H1 (cell line): ENCODE results near the gene LUZP1. TPM values are rescaled to one million over a fixed set of nuclear protein-coding genes. Genes with fewer than 3 reads are reported as not detected.

ENCODE experiments used
- CTCF ChIA-PET: fragments of 300-600 bp; sonication (Branson Sonifier 250); formaldehyde crosslinking; loops from one replicate; lab custom pipeline; 2021; ENCODE audit not compliant: partially characterized antibody; lab: Charles Lee
- POLR2A ChIA-PET: fragments of 300-600 bp; sonication (Branson Sonifier 250); formaldehyde crosslinking; loops from one replicate; lab custom pipeline; 2021; ENCODE audit warnings: inconsistent platforms; ENCODE audit not compliant: partially characterized antibody; lab: Charles Lee
- DNase-seq, 2 experiments: peaks; one replicate each; pipeline versions ENCODE4 v3.0.0 to v3.0.0-alpha.2; 2010 to 2022; ENCODE audit warnings: low spot score in 2 of 2, low read depth in 1 of 2, mixed read lengths in 1 of 2
- FAIRE-seq: peaks from 2 replicates; lab custom pipeline; 2011; peaks lifted over from hg19 to GRCh38; lab: Jason Lieb, UNC
- H2AFZ ChIP-seq: 2 replicates; pipeline ENCODE4 v1.8.1; 2012; ENCODE audit warnings: low read length, inconsistent platforms
- H2AK5ac ChIP-seq: 2 replicates; pipeline ENCODE4 v1.6.1; 2013; ENCODE audit warnings: low read depth, low read length
- H2BK120ac ChIP-seq: replicated peaks from 2 replicates; pipeline ENCODE3; 2013; ENCODE audit warnings: low read depth, low read length, inconsistent platforms
- H2BK12ac ChIP-seq: 2 replicates; pipeline ENCODE4 v1.6.1; 2013; ENCODE audit warnings: low read depth, low read length
- H2BK15ac ChIP-seq: 2 replicates; pipeline ENCODE4 v1.6.1; 2013; ENCODE audit warnings: low read length
- H2BK20ac ChIP-seq: 2 replicates; pipeline ENCODE4 v1.6.1; 2013; ENCODE audit warnings: low read length
- H2BK5ac ChIP-seq: 2 replicates; pipeline ENCODE4 v1.6.1; 2013; ENCODE audit warnings: low read depth, low read length
- H3K14ac ChIP-seq: 2 replicates; pipeline ENCODE4 v1.6.1; 2013; ENCODE audit warnings: inconsistent platforms; ENCODE audit not compliant: insufficient read length
- H3K18ac ChIP-seq: 2 replicates; pipeline ENCODE4 v1.6.1; 2013; ENCODE audit warnings: low read length; ENCODE audit errors: extremely low read depth
- H3K23ac ChIP-seq: 2 replicates; pipeline ENCODE4 v1.6.1; 2013; ENCODE audit warnings: inconsistent platforms; ENCODE audit not compliant: insufficient read length
- H3K23me2 ChIP-seq: 2 replicates; pipeline ENCODE4 v1.6.1; 2013; ENCODE audit warnings: low read depth, low read length
- H3K27ac ChIP-seq: 2 replicates; pipeline ENCODE4 v1.6.1; 2011; ENCODE audit warnings: low read depth, low read length, inconsistent platforms
- H3K27me3 ChIP-seq, 4 experiments: replicated peaks in 1 of 4; 1 replicate in 1 of 4; 2 replicates in 3 of 4; pipeline versions ENCODE4 v1.6.1 to v1.8.1; 2011 to 2013; ENCODE audit warnings: low read length in 3 of 4, mild to moderate bottlenecking in 3 of 4, inconsistent platforms in 2 of 4, mixed read lengths in 2 of 4, moderate library complexity in 1 of 4; ENCODE audit not compliant: control insufficient read depth in 3 of 4, insufficient read depth in 3 of 4; ENCODE audit errors: extremely low read depth in 1 of 4
- H3K36me3 ChIP-seq, 4 experiments: 2 replicates each; pipeline versions ENCODE4 v1.6.1 to v1.8.1; 2011 to 2013; ENCODE audit warnings: mild to moderate bottlenecking in 4 of 4, low read length in 3 of 4, moderate library complexity in 2 of 4, control low read depth in 1 of 4, inconsistent platforms in 1 of 4; ENCODE audit not compliant: insufficient read depth in 4 of 4, control insufficient read depth in 2 of 4
- H3K4ac ChIP-seq: replicated peaks from 2 replicates; pipeline ENCODE3; 2013; ENCODE audit warnings: low read length, low read depth, mixed read lengths, inconsistent platforms; ENCODE audit not compliant: insufficient read length
- H3K4me1 ChIP-seq, 4 experiments: replicated peaks in 1 of 4; 1 replicate in 1 of 4; 2 replicates in 3 of 4; pipeline versions ENCODE4 v1.6.1 to v1.8.1; 2011 to 2013; ENCODE audit warnings: low read length in 3 of 4, inconsistent platforms in 2 of 4, mixed read lengths in 1 of 4; ENCODE audit not compliant: insufficient read depth in 4 of 4, control insufficient read depth in 3 of 4
- H3K4me2 ChIP-seq, 2 experiments: 2 replicates each; pipeline versions ENCODE4 v1.6.1 to v1.8.1; 2011 to 2013; ENCODE audit warnings: low read depth in 2 of 2, low read length in 2 of 2, control low read depth in 1 of 2, inconsistent platforms in 1 of 2, mild to moderate bottlenecking in 1 of 2; ENCODE audit not compliant: insufficient read depth in 1 of 2
- H3K4me3 ChIP-seq, 4 experiments: fragments of 200-600, 300-600 bp in 1 of 4; sonication (generic), shearing (Covaris generic), sonication (Bioruptor Twin) in 1 of 4; 2 replicates each; pipeline versions ENCODE4 v1.5.1 to v1.8.1; 2011 to 2016; ENCODE audit warnings: low read length in 4 of 4, low read depth in 3 of 4, control low read depth in 2 of 4, inconsistent platforms in 2 of 4, mild to moderate bottlenecking in 2 of 4, mixed read lengths in 1 of 4, moderate library complexity in 1 of 4; ENCODE audit not compliant: insufficient read depth in 2 of 4; ENCODE audit errors: extremely low read depth in 1 of 4
- H3K56ac ChIP-seq: replicated peaks from 2 replicates; pipeline ENCODE3; 2013; ENCODE audit warnings: low read depth, mild to moderate bottlenecking, mixed read lengths, low read length, inconsistent platforms; ENCODE audit not compliant: insufficient read length
- H3K79me1 ChIP-seq: 2 replicates; pipeline ENCODE4 v1.6.1; 2013; ENCODE audit warnings: low read depth, low read length, control low read depth
- H3K79me2 ChIP-seq, 2 experiments: 2 replicates each; pipeline versions ENCODE4 v1.6.1 to v1.8.1; 2012 to 2013; ENCODE audit warnings: low read length in 2 of 2, mild to moderate bottlenecking in 2 of 2, inconsistent platforms in 1 of 2; ENCODE audit not compliant: insufficient read depth in 2 of 2, control insufficient read depth in 1 of 2
- H3K9ac ChIP-seq, 4 experiments: replicated peaks in 1 of 4; 1 replicate in 1 of 4; 2 replicates in 3 of 4; pipeline versions ENCODE4 v1.6.1 to v1.8.1; 2011 to 2013; ENCODE audit warnings: low read depth in 3 of 4, low read length in 3 of 4, control low read depth in 2 of 4, mild to moderate bottlenecking in 2 of 4, moderate library complexity in 2 of 4, inconsistent platforms in 1 of 4; ENCODE audit errors: extremely low read depth in 1 of 4
- H3K9me3 ChIP-seq, 2 experiments: 2 replicates each; pipeline versions ENCODE4 v1.6.1 to v1.8.1; 2012 to 2013; ENCODE audit warnings: mild to moderate bottlenecking in 2 of 2, moderate library complexity in 2 of 2, control low read depth in 1 of 2, inconsistent platforms in 1 of 2, low read depth in 1 of 2, low read length in 1 of 2, mixed read lengths in 1 of 2; ENCODE audit not compliant: insufficient read depth in 2 of 2
- H4K20me1 ChIP-seq, 2 experiments: replicated peaks in 1 of 2; 2 replicates each; pipeline versions ENCODE3 to v1.8.1; 2011 to 2013; ENCODE audit warnings: inconsistent platforms in 2 of 2, low read length in 2 of 2, mild to moderate bottlenecking in 1 of 2; ENCODE audit not compliant: insufficient read depth in 2 of 2, control insufficient read depth in 1 of 2
- H4K5ac ChIP-seq: 2 replicates; pipeline ENCODE4 v1.6.1; 2013; ENCODE audit warnings: low read length, low read depth, mixed read lengths, inconsistent platforms; ENCODE audit not compliant: insufficient read length
- H4K8ac ChIP-seq: 2 replicates; pipeline ENCODE4 v1.8.0; 2013; ENCODE audit warnings: mild to moderate bottlenecking, moderate library complexity, low read length, inconsistent platforms; ENCODE audit not compliant: insufficient read depth; ENCODE audit errors: extremely low read depth
- H4K91ac ChIP-seq: replicated peaks from 2 replicates; pipeline ENCODE3; 2013; ENCODE audit warnings: low read length, mixed read lengths, inconsistent platforms; ENCODE audit not compliant: insufficient read length
- ASH2L ChIP-seq: fragments of 200-600, 300-600 bp; sonication (generic); IDR thresholded peaks from one replicate; pipeline ENCODE4 v1.7.1; 2017; ENCODE audit warnings: low read length
- HDAC2 ChIP-seq, 2 experiments: fragments of 300-600 bp in 1 of 2; sonication (generic) in 1 of 2; IDR thresholded peaks; 2 replicates each; pipeline ENCODE4 v1.6.1; 2011 to 2012; ENCODE audit warnings: low read depth in 2 of 2, low read length in 2 of 2, mild to moderate bottlenecking in 2 of 2, moderate library complexity in 2 of 2, borderline replicate concordance in 1 of 2, inconsistent platforms in 1 of 2
- JUN ChIP-seq: IDR thresholded peaks from 2 replicates; pipeline ENCODE4 v1.6.1; 2011; ENCODE audit warnings: low read depth, mild to moderate bottlenecking, improper control_type of control experiment, low read length
- SIRT6 ChIP-seq: IDR thresholded peaks from one replicate; pipeline ENCODE4 v1.7.1; 2012; ENCODE audit warnings: low read length, inconsistent platforms
- TCF12 ChIP-seq: IDR thresholded peaks from 2 replicates; pipeline ENCODE4 v1.6.1; 2011; ENCODE audit warnings: low read depth, mild to moderate bottlenecking, low read length
- WGBS, 2 experiments: shearing (Covaris generic) in 1 of 2; methylation state at CpG; one replicate each; pipeline versions ENCODE4 v1.1.6 to v1.1.7; 2013 to 2015; ENCODE audit warnings: low lambda C conversion rate in 2 of 2, mixed read lengths in 2 of 2, inconsistent platforms in 1 of 2, low coverage in 1 of 2, missing lambda C conversion rate in 1 of 2; ENCODE audit not compliant: insufficient replicate concordance in 2 of 2, insufficient coverage in 1 of 2, insufficient read length in 1 of 2; ENCODE audit errors: extremely low coverage in 1 of 2, missing lambda C conversion rate in 1 of 2; 5-methylcytosine and 5-hydroxymethylcytosine counted together
- polyA plus RNA-seq, 7 experiments: library from polyadenylated mRNA; depleted of rRNA in 3 of 7; stranded (reverse) in 5 of 7; unstranded in 2 of 7; fragments of >200 nt in 5 of 7; fragments of 200-250 nt in 2 of 7; gene quantifications; 1 replicate in 5 of 7; 2 replicates in 1 of 7; 4 replicates in 1 of 7; pipeline versions ENCODE4 v1.2.1 to v1.2.3, GENCODE V29; 2011 to 2013; ENCODE audit warnings: missing spikeins in 2 of 7, mixed read lengths in 2 of 7
- total RNA-seq: library from RNA; stranded (reverse); fragmentation: NEBNext Ultra II Directional; extraction: Animal tissue kit (Norgen Biotek cat#: 25700); gene quantifications from 2 replicates; pipeline ENCODE4 v1.2.1, GENCODE V29; 2021

Gene LUZP1
- total and polyA plus RNA-seq, 2 of the 8 experiments (the other 6 are each of a cell fraction or from before 2014, with no cell fraction given), result 14.0 to 60.5 TPM

DNA sequence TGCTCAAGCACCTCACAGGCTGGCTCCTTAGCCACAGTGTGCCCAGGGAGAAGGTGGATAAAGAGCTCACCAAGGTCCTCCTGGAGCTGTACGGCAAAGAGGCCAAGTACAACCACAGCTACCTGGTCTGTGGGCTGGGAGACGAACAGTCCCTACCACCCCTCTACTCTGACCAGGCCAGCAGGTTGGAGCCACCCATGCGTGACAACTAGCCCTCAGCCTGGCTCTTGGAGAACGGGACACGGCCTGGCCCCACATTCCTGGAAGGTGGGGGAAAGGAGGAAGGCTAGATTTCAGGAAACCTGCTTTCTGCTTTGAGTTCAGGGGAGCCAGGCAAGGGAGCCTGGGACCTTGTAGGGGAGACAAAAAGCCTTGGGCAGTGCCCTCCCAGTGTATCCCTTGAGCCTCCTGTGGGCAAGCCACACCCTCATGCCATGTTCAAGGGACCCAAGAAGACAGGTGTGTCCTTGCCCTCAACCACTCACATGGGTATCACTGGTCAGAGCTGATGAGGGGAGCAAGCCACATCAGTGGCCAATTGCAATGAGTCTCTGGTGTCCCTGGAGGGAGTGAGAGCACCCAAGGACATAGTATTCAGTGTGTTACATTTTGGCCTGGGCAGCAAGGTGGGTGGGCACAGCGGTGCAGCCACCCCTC lies 27.6 kb downstream of the LUZP1 start:
- Histone ChIP-seq H3K18ac (no peak overlapping the region; the same call in 1 of the 2 replicates), H3K14ac (no peak overlapping the region), H3K56ac (no peak overlapping the region), H3K27me3 (no peaks in the 10 kb centered on the region), H3K27ac (no peak overlapping the region), H4K91ac (no peak overlapping the region), H3K9me3 (no peaks in the 10 kb centered on the region), H4K20me1 (peaks cover 0 to 14% of the 10 kb centered on the region in 2 experiments), H4K5ac (no peak overlapping the region), H2AFZ (no peak overlapping the region), H2AK5ac (no peak overlapping the region), H2BK12ac (no peak overlapping the region), H3K4me2 (no peak overlapping the region), H3K79me2 (peaks cover 0 to 86% of the 10 kb centered on the region in 2 experiments; a peak in 3 of 4 replicates), H2BK20ac (no peak overlapping the region), H2BK120ac (no peak overlapping the region), H2BK15ac (no peak overlapping the region), H3K36me3 (no peaks in the 10 kb centered on the region), H3K4me3 (no peak overlapping the region), H3K9ac (no peak overlapping the region), H3K23ac (no peak overlapping the region), H2BK5ac (peak overlapping the region; percentile 6; the same call in 1 of the 2 replicates), H3K4ac (no peak overlapping the region), H3K4me1 (no peaks in the 10 kb centered on the region), H3K23me2 (no peaks in the 10 kb centered on the region; the same call in 1 of the 2 replicates), H4K8ac (peak overlapping the region; percentile 93), H3K79me1 (peaks cover 14% of the 10 kb centered on the region)
- DNase-seq, result no peak
- 92% methylated on average over 6 of the region's 6 CpGs; no CpG with 5 or more reads in 1 of the 2 experiments for WGBS, 2 experiments
- TF ChIP-seq HDAC2 (IDR thresholded peaks at IDR 0.05; ENCODE audit: borderline replicate concordance in 1 of 2, low read depth in 2 of 2, low read length in 2 of 2) (no peak), ASH2L (no peak), SIRT6 (no peak), TCF12 (no peak), JUN (no peak)
- FAIRE-seq, result no peak
- ChIA-PET POLR2A (interaction anchor here (0.9 to 1.9 kb wide), 3 partner anchors 10 to 28 kb away, joined by 3 to 6 read pairs (median 3); partner anchors contain the start of gene LUZP1), CTCF (interaction anchor here (0.6 to 1.8 kb wide), 6 partner anchors 19 to 584 kb away, joined by 3 to 7 read pairs (median 4); partner anchors contain the start of gene LUZP1)
